ENCODE results near the gene SLC2A13. TPM values are rescaled to one million over a fixed set of nuclear protein-coding genes. Genes with fewer than 3 reads are reported as not detected.
"Not testable (repeated sequence)": the region's sequence is repeated elsewhere in the genome, so short reads cannot be mapped to it uniquely, and the experiment has no call there.

Gene SLC2A13
- polyA plus RNA-seq, 3 donors: 2.2 to 2.9 (median 2.5) TPM

- H3K4me3 ChIP-seq (replicated peaks in 1 of 3; ENCODE audit: low read depth in 2 of 3, low read length in 3 of 3): no peak overlapping the region
- no peaks in the 10 kb centered on the region for H3K27me3 ChIP-seq (ENCODE audit: control insufficient read depth in 2 of 2, insufficient read depth in 2 of 2, low read length in 2 of 2)
- no peak overlapping the region for H3K4me2 ChIP-seq (replicated peaks; ENCODE audit: extremely low read depth, low read length, poor library complexity, severe bottlenecking)
- H3K4me1 ChIP-seq (ENCODE audit: control insufficient read depth in 1 of 2, insufficient read depth in 2 of 2, low read length in 2 of 2): no peaks in the 10 kb centered on the region
- Mint-ChIP-seq H3K9me3 (peaks cover 0 to 7% (median 2%) of the 10 kb centered on the region in 7 donors), H3K27ac (no peak overlapping the region), H3K27me3 (ENCODE audit: low read depth in 3 of 3) (peaks cover 0 to 1% (median 0%) of the 10 kb centered on the region in 3 donors), H3K4me1 (no peaks in the 10 kb centered on the region), H3K4me3 (no peak overlapping the region), H3K36me3 (no peaks in the 10 kb centered on the region)
- no peak overlapping the region for H3K9ac ChIP-seq (ENCODE audit: insufficient read depth, low read length, poor library complexity, severe bottlenecking)
- intact Hi-C loops (cut with micrococcal nuclease): no loop called here
- no peaks in the 10 kb centered on the region for H3K9me3 ChIP-seq (replicated peaks in 1 of 2; ENCODE audit: control insufficient read depth in 1 of 2, insufficient read depth in 1 of 2, low read length in 2 of 2)
- H2AFZ ChIP-seq (ENCODE audit: insufficient read depth, low read depth, low read length, poor library complexity, severe bottlenecking): no peak overlapping the region
- no peaks in the 10 kb centered on the region for H4K20me1 ChIP-seq (ENCODE audit: insufficient read depth, low read length)
- no peak for TF ChIP-seq CTCF (IDR thresholded peaks at IDR 0.05)
- no peaks in the 10 kb centered on the region for H3K79me2 ChIP-seq (ENCODE audit: insufficient read depth, low read length)
- DNase-seq: no peak
- WGBS (ENCODE audit: insufficient coverage): no CpG with 5 or more reads among the region's 1 CpG
- H3K36me3 ChIP-seq (replicated peaks in 1 of 2; ENCODE audit: control insufficient read depth in 1 of 2, insufficient read depth in 2 of 2, low read length in 2 of 2): no peaks in the 10 kb centered on the region
- no peak overlapping the region for H3K27ac ChIP-seq (ENCODE audit: low read depth in 1 of 2, low read length in 2 of 2)
Measured at GRCh38 chr12:39897315-39897714, 208.6 kb downstream of the SLC2A13 start.

- H3K4me3 Mint-ChIP-seq; H2AFZ ChIP-seq (ENCODE audit: insufficient read depth, low read depth, low read length, poor library complexity, severe bottlenecking): not testable (repeated sequence)
Measured at GRCh38 chr12:39893388-39893787, 212.5 kb downstream of the SLC2A13 start.

More at GRCh38 chr12:39893388-39893787, 212.5 kb downstream of the SLC2A13 start:
- H3K79me2 ChIP-seq (ENCODE audit: insufficient read depth, low read length); H3K27me3 Mint-ChIP-seq (ENCODE audit: low read depth in 3 of 3); H3K36me3 ChIP-seq (replicated peaks in 1 of 2; ENCODE audit: control insufficient read depth in 1 of 2, insufficient read depth in 2 of 2, low read length in 2 of 2); H3K9ac ChIP-seq (ENCODE audit: insufficient read depth, low read length, poor library complexity, severe bottlenecking); H3K27ac ChIP-seq (ENCODE audit: low read depth in 1 of 2, low read length in 2 of 2); H3K9me3 ChIP-seq (replicated peaks in 1 of 2; ENCODE audit: control insufficient read depth in 1 of 2, insufficient read depth in 1 of 2, low read length in 2 of 2); H3K4me1 ChIP-seq (ENCODE audit: control insufficient read depth in 1 of 2, insufficient read depth in 2 of 2, low read length in 2 of 2); H3K4me2 ChIP-seq (replicated peaks; ENCODE audit: extremely low read depth, low read length, poor library complexity, severe bottlenecking); H3K27me3 ChIP-seq (ENCODE audit: control insufficient read depth in 2 of 2, insufficient read depth in 2 of 2, low read length in 2 of 2); H3K36me3 Mint-ChIP-seq; H4K20me1 ChIP-seq (ENCODE audit: insufficient read depth, low read length); intact Hi-C loops (cut with micrococcal nuclease); H3K4me1 Mint-ChIP-seq; DNase-seq; H3K4me3 ChIP-seq (replicated peaks in 1 of 3; ENCODE audit: low read depth in 2 of 3, low read length in 3 of 3); H3K9me3 Mint-ChIP-seq: not testable (repeated sequence)
- H3K27ac Mint-ChIP-seq: peak overlapping the region in 1 of 7 donors; percentile 46
- no CpG with 5 or more reads among the region's 6 CpGs for WGBS (ENCODE audit: insufficient coverage)
